Right lobe of liver (tissue), 4 donors: ENCODE data around the gene DNAH1.

Source experiments
- CTCF ChIP-seq, 4 donors: fragments of 200-600 bp in 3 of 4; fragments of 450-650 bp in 1 of 4; IDR thresholded peaks; one replicate each; pipeline versions ENCODE4 v1.5.1 to v1.8.0; 2016 to 2022; ENCODE audit warnings: antibody characterized with exemption in 4 of 4, mild to moderate bottlenecking in 2 of 4
- POLR2A ChIP-seq: fragments of 450-650 bp; IDR thresholded peaks from one replicate; pipeline ENCODE4 v1.6.1; 2017; ENCODE audit warnings: antibody characterized with exemption, mild to moderate bottlenecking
- donor health status: DM: no; HTN: no; CAD: no.
- donor health status: DM: no; HTN: no; CAD: no.
- donor health status: DM: no; HTN: yes; CAD: no.

- TF ChIP-seq CTCF (IDR thresholded peaks at IDR 0.05) = no peak
- no peak for TF ChIP-seq POLR2A
Measured at GRCh38 chr3:52423173-52423572, 107.1 kb downstream of the DNAH1 start.
